Measurements from ENCODE around the gene MFGE8.

MFGE8 gene

DNA sequence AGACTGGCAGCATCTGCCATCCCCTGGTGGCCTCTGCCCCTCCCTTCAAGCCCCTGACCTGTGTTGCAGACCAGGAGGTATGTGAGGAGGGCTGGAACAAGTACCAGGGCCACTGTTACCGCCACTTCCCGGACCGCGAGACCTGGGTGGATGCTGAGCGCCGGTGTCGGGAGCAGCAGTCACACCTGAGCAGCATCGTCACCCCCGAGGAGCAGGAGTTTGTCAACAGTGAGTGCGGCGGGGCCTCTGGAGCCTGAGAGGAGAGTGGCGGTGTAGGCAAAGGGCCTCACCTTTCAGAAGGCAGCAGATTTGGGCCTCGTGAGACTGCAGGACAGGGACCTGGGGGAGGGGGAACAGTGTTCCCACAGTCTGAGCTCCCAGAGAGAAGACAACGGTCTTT is 41.9 kb downstream of the MFGE8 start:
- no peak for DNase-seq

GRCh38 chr15:88866295-88866881 is 46.8 kb downstream of the MFGE8 start:
- DNase-seq: no peak

DNA sequence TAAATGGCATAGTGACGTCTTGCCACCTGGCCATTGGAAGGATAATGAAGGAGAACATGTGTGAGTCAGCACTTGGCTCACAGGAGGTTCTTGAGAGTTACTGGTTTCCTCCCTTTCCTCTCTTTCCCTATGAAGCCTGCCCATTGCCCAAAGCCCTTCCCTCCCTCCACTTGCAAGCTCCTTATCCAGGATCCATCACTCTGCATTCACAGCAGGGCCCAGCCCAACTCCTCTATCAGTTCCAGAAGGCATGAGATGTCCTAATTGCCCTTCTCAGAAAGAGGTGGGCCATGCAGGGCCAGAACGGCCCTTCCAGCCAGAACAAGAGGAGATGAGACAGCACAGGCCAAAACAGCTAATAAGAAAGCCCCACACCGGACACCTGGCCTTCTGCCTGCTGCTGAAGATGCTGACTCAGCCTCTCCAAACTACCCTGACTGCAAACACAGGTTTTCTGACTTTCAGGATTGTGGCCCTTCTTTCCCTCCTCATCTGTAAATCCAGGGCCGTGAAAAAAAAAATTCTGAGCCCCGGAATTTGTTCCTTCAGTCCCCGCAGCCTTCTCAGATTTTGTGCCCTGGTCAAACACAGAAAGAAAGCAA is 47.6 kb downstream of the MFGE8 start:
- no peak for DNase-seq

GRCh38 chr15:88864861-88865497 is 48.2 kb downstream of the MFGE8 start:
- DNase-seq: no peak

DNA sequence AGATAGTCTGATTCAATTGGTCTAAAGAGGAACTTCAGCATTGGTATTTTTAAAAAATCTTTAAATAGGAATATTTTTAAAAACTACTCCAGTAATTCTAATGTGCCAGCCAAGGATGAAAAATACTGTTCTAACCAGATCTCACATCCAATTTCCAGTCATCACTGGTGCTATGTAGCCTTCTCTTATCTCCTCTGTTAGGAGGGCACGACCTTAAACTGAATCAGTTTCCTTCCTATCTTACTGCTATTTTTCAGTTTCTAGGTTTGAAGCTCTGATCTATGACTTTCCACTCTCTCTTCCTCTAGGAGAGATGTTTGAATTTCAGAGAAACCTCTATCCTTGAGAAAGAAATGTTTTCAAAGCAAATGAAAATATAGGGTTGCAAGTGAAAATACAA is 49.8 kb downstream of the MFGE8 start:
- no peak for DNase-seq

DNA sequence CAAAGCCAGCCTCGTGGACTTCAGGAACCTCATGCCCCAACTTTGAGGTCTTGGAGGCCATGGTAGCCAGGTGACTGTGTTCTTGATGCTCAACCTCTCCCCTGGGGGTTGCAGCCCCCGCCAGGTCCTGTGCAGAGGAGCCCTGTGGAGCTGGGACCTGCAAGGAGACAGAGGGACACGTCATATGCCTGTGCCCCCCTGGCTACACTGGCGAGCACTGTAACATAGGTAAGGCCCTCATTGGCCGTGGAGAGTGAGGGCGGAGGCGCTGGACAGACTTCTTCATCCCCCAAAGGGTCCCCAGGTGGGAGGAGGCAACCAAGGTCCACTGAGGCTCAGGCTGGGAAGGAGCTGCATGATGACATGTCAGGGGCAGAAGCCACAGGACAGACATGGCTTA is 53.0 kb downstream of the MFGE8 start:
- no peak for DNase-seq

GRCh38 chr15:88859550-88859949 is 53.6 kb downstream of the MFGE8 start:
- no peak for DNase-seq

DNA sequence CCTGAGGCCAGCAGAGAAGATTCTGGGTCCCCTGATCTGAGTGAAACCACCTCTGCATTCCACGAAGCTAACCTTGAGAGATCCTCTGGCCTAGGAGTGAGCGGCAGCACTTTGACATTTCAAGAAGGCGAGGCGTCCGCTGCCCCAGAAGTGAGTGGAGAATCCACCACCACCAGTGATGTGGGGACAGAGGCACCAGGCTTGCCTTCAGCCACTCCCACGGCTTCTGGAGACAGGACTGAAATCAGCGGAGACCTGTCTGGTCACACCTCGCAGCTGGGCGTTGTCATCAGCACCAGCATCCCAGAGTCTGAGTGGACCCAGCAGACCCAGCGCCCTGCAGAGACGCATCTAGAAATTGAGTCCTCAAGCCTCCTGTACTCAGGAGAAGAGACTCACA is 54.2 kb downstream of the MFGE8 start:
- DNase-seq: no peak

- no peak for DNase-seq
These were observed 60.7 kb downstream of the MFGE8 start for GRCh38 chr15:88852476-88852875.

- no peak for DNase-seq
These were observed 63.7 kb downstream of the MFGE8 start for GRCh38 chr15:88849376-88850072.
